Effector memory CD8-positive, alpha-beta T cell (primary cell): ENCODE data around the gene NAPB.

Experiments
- ATAC-seq: fragments of 150-1000 bp; cut with Tn5 transposase; replicated peaks from 2 replicates; pipeline ENCODE4 v1.10.0; 2021; ENCODE audit warnings: mild to moderate bottlenecking, moderate library complexity
- DNase-seq, 3 experiments: peaks; one replicate each; pipeline ENCODE4 v3.0.0; 2021
- H3K27ac Mint-ChIP-seq, 2 donors: one replicate each; pipeline ENCODE4 v1.8.0; 2022; ENCODE audit warnings: mild to moderate bottlenecking in 2 of 2, mixed read lengths in 2 of 2, moderate library complexity in 2 of 2
- H3K27me3 Mint-ChIP-seq, 2 donors: one replicate each; pipeline ENCODE4 v1.8.0; 2022; ENCODE audit warnings: mixed read lengths in 2 of 2
- H3K36me3 Mint-ChIP-seq: one replicate; pipeline ENCODE4 v1.8.0; 2022; ENCODE audit warnings: mild to moderate bottlenecking, moderate library complexity, mixed read lengths; ENCODE audit not compliant: insufficient read depth
- H3K4me1 Mint-ChIP-seq, 2 donors: one replicate each; pipeline ENCODE4 v1.8.0; 2022; ENCODE audit warnings: low read depth in 2 of 2, mixed read lengths in 2 of 2
- H3K4me3 Mint-ChIP-seq, 2 donors: one replicate each; pipeline ENCODE4 v1.8.0; 2022; ENCODE audit warnings: mild to moderate bottlenecking in 2 of 2, mixed read lengths in 2 of 2, moderate library complexity in 2 of 2
- H3K9me3 Mint-ChIP-seq, 2 donors: one replicate each; pipeline ENCODE4 v1.8.0; 2022; ENCODE audit warnings: mixed read lengths in 2 of 2

NAPB gene

GRCh38 chr20:23433628-23434027 is 12.3 kb upstream of the NAPB start:
- Mint-ChIP-seq H3K4me3 (no peak overlapping the region), H3K4me1 (no peaks in the 10 kb centered on the region), H3K9me3 (no peaks in the 10 kb centered on the region), H3K27me3 (no peaks in the 10 kb centered on the region), H3K36me3 (no peaks in the 10 kb centered on the region), H3K27ac (no peak overlapping the region)
- ATAC-seq (no peak), DNase-seq (no peak)

- DNase-seq, result no peak
- no peak overlapping the region for H3K27ac Mint-ChIP-seq
- ATAC-seq, result no peak
- H3K4me1 Mint-ChIP-seq, result peaks cover 7 to 8% of the 10 kb centered on the region in 2 donors
- no peaks in the 10 kb centered on the region for H3K9me3 Mint-ChIP-seq
- H3K27me3 Mint-ChIP-seq, result peaks cover 13 to 15% of the 10 kb centered on the region in 2 donors
- H3K36me3 Mint-ChIP-seq, result peaks cover 5% of the 10 kb centered on the region
- no peak overlapping the region for H3K4me3 Mint-ChIP-seq
These were observed 3.8 kb upstream of the NAPB start for GRCh38 chr20:23425129-23425528.

DNA sequence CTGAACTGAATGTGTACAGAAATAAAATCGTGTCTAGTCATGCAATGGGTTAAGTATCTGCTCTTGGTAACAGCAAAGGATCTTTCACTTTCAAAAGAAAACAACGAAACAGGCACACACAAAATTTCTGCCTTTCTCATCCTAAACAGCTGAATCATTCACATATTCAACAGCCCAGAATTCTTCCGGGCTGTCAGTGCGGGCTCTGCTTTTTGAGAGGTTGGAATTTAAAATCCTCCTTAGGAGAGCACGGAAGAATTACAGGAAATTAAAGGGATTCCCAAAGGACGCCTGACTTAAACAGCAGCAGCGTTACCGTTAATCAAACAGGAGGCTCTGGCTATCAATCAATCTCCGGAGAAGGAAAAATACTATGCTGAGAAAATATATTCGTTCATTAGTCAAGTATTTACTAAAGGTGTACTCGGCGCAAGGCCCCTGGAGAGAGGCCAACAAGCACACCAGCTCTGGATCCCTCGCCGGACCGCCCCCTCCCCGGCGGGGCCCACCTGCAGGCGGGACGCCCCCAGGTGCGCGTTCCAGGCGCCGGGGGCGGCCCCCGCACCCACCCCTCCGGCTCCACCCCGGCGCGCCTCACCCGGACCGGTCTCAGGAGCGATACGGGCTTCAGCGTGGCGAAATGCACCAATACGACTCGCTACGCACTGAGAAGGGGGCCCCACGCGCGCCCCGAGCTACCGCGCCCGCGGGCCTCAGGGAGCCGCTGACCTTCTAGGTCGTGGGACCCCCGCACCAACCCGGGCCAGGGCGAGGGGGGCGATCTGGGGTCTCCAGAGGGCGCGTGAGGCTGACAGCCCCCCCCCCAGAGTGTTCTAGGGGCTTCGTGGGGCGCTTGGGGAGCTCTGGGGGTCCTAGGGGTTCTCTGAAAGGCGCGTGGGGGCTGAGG is 1.0 kb downstream of the NAPB start:
- Mint-ChIP-seq H3K4me1 (peaks cover 29 to 39% of the 10 kb centered on the region in 2 donors), H3K27me3 (peaks cover 13 to 14% of the 10 kb centered on the region in 2 donors), H3K4me3 (peak overlapping the region; percentile 86 to 93), H3K27ac (peak overlapping the region; percentile 90 to 94), H3K9me3 (no peaks in the 10 kb centered on the region), H3K36me3 (peaks cover 11% of the 10 kb centered on the region)
- DNase-seq (peak in 1 of 3 experiments; percentile 20), ATAC-seq (peak; percentile 18)

DNA sequence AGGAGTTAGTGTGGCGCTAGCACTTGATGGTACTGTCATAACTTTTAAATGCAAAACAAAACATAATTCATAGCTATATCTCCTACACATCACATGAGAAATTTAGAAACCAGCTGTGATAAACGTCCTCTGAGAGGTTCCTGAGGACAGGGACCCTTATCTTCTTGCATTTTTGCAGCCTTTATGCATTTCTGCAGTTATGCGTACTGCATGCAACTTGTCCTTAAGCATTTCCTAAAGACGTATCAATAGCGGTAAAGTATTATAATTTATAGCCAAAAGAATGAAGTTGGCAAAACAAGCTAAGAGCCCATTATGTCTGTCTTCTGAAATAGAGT is 1.7 kb downstream of the NAPB start:
- Mint-ChIP-seq H3K27me3 (peaks cover 7 to 8% of the 10 kb centered on the region in 2 donors), H3K9me3 (no peaks in the 10 kb centered on the region), H3K36me3 (peaks cover 11% of the 10 kb centered on the region), H3K27ac (peak overlapping the region; percentile 90 to 94), H3K4me3 (peak overlapping the region; percentile 86 to 93), H3K4me1 (peaks cover 29 to 42% of the 10 kb centered on the region in 2 donors)
- DNase-seq (no peak), ATAC-seq (no peak)

DNA sequence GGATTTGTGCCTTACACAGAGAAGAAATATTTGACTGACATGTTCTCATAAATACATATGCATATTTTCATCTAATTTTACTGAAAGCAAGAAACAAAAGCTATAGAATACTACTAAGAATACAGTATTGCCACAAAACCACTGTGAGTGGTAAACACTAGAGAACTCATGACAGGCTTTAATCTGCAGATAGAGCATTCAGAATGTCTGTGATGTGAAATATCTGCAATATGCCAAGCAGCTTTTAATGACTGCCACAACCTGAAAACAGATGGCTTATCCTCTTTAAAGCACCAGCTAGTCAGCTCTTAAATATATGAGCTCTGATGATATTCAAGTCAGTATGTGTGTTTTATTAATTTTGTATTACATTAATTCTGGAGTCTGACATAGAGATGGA is 3.4 kb downstream of the NAPB start:
- Mint-ChIP-seq H3K4me3 (peak overlapping the region; percentile 33 to 57), H3K27ac (peak overlapping the region in 1 of 2 donors; percentile 75), H3K27me3 (no peaks in the 10 kb centered on the region), H3K4me1 (peaks cover 32 to 47% of the 10 kb centered on the region in 2 donors), H3K36me3 (peaks cover 11% of the 10 kb centered on the region), H3K9me3 (no peaks in the 10 kb centered on the region)
- no peak for DNase-seq
- ATAC-seq, result no peak

DNA sequence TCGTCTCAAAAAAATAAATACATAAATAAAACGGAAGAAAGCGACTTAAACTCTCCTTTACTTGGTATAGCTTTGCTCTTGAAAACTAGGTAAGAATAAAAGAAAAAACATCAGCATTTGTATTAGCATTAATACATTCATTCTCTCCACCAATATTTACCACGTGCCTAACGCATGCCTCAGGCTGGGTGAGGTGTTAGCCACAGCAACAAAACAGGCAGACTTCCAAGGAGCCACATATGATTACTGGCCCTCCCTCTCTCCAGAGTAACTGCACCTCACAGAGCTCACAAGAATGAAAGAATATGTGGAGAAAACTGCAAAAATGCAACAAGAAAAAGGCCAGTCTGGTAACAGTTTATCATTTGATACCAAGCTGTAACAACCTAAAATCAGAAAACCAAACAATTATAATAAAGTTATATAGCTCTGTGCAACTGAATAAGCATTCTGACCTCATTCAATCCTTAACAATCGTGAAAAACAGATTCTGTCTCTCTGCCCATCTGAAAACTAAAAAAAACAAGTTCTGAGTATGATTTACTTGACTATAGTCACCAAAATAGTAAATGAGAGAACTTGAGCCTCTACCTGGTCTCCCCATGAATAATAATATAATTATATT is 5.2 kb downstream of the NAPB start:
- Mint-ChIP-seq H3K4me3 (peak overlapping the region; percentile 68 to 77), H3K27me3 (no peaks in the 10 kb centered on the region), H3K9me3 (no peaks in the 10 kb centered on the region), H3K4me1 (peaks cover 28 to 56% of the 10 kb centered on the region in 2 donors), H3K27ac (peak overlapping the region; percentile 82 to 86), H3K36me3 (peaks cover 11% of the 10 kb centered on the region)
- DNase-seq (peak; percentile 30 to 45 (median 42)), ATAC-seq (peak; percentile 82)

DNA sequence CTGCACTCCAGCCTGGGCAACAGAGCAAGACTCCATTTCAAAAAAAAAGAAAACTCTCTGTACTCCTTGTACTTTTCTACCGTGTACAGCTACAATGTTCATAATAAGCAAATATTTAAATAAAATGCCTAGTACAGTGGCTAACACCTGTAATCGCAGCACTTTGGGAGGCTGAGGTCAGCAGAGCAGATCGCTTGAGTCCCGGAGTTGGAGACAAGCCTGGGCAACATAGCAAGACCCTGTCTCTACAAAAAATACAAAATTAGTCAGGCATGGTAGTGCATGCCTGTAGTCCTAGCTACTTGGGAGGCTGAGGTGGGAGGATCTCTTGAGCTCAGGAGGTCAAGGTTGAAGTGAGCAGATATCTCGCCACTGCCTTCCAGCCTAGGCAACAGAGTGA is 5.7 kb downstream of the NAPB start:
- DNase-seq (no peak), ATAC-seq (peak; percentile 11)
- H3K9me3 Mint-ChIP-seq, result no peaks in the 10 kb centered on the region
- H3K27me3 Mint-ChIP-seq, result no peaks in the 10 kb centered on the region
- H3K4me3 Mint-ChIP-seq, result peak overlapping the region; percentile 68 to 77
- peaks cover 32 to 61% of the 10 kb centered on the region in 2 donors for H3K4me1 Mint-ChIP-seq
- peak overlapping the region; percentile 82 to 86 for H3K27ac Mint-ChIP-seq
- peaks cover 8% of the 10 kb centered on the region for H3K36me3 Mint-ChIP-seq

DNA sequence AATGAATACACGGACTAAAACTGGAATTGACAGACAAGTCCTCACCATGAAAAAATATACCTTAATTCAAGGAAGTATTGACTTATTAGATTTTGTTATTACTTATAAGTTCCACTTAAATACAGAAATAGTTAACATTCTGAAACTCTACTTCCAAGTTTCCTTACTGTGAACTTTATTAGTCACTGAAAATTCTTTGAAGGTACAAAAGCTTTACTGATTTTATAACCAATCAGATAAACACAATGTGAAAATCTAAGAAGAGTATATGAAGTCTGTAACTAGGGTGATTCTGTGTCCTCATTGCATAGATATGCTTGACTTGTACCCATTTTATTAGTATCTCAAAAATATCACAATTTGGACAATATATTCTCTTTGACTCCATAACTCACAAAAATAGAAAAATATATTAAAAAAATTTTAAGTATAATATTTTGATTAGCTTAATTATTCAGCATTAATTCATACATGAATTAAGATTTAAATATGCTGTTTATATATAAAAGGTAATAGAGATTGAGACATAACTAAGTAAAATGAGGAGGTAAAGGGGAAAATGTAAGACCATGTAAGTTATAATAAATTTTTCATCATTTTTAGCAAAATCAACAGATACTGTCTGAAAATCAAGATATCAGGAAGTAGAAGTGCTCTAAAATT is 6.6 kb downstream of the NAPB start:
- H3K9me3 Mint-ChIP-seq, result no peaks in the 10 kb centered on the region
- no peaks in the 10 kb centered on the region for H3K27me3 Mint-ChIP-seq
- peak overlapping the region in 1 of 2 donors; percentile 86 for H3K27ac Mint-ChIP-seq
- H3K4me1 Mint-ChIP-seq, result peaks cover 36 to 62% of the 10 kb centered on the region in 2 donors
- no peak for ATAC-seq
- H3K36me3 Mint-ChIP-seq, result peaks cover 6% of the 10 kb centered on the region
- H3K4me3 Mint-ChIP-seq, result peak overlapping the region in 1 of 2 donors; percentile 77
- DNase-seq, result no peak

DNA sequence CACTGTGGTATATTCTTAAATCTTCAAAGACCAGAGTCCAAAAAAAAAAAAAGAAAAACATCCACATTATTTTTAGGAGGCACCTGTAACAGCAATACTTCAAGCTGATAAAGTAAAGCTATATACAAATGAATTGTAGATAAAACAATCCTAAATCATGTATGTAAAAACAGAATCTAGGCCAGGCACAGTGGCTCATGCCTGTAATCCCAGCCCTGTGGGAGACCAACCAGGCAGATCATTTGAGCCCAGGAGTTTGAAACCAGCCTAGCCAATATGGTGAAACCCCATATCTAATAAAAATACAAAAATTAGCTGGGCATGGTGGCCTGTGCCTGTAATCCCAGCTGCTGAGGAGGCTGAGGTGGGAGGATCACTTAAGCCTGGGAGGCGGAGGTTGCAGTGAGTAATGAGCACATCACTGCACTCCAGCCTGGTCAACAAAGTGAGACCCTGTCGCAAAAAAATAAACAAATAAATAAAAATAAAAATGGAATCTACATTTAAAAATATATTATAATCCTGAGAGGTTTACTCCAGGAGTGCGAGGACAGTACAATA is 7.3 kb downstream of the NAPB start:
- Mint-ChIP-seq H3K4me1 (peaks cover 32 to 63% of the 10 kb centered on the region in 2 donors), H3K4me3 (no peak overlapping the region), H3K36me3 (peaks cover 5% of the 10 kb centered on the region), H3K27me3 (no peaks in the 10 kb centered on the region), H3K27ac (peak overlapping the region in 1 of 2 donors; percentile 29), H3K9me3 (no peaks in the 10 kb centered on the region)
- ATAC-seq (no peak), DNase-seq (no peak)

DNA sequence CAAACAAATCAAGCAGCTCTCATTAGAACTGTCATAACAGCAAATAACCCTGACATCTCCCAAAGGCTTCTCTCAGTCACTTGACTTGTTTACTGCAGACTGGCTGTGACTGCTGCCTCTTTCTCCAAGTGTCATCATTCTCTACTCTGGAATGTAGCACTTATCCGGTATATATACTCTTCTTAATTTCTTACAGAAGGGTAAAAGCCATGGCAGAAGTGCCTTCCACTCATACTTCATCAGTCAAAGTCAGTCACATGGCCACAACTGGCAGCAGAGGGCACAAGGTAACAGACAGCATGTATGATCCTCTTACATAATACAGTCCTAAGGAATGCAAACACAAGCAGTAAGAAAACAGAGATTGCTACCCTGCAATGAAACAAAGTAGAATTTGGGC is 9.3 kb downstream of the NAPB start:
- Mint-ChIP-seq H3K4me1 (peaks cover 38 to 64% of the 10 kb centered on the region in 2 donors), H3K27me3 (no peaks in the 10 kb centered on the region), H3K9me3 (no peaks in the 10 kb centered on the region), H3K27ac (peak overlapping the region in 1 of 2 donors; percentile 6), H3K36me3 (no peaks in the 10 kb centered on the region), H3K4me3 (no peak overlapping the region)
- ATAC-seq, result no peak
- no peak for DNase-seq

DNA sequence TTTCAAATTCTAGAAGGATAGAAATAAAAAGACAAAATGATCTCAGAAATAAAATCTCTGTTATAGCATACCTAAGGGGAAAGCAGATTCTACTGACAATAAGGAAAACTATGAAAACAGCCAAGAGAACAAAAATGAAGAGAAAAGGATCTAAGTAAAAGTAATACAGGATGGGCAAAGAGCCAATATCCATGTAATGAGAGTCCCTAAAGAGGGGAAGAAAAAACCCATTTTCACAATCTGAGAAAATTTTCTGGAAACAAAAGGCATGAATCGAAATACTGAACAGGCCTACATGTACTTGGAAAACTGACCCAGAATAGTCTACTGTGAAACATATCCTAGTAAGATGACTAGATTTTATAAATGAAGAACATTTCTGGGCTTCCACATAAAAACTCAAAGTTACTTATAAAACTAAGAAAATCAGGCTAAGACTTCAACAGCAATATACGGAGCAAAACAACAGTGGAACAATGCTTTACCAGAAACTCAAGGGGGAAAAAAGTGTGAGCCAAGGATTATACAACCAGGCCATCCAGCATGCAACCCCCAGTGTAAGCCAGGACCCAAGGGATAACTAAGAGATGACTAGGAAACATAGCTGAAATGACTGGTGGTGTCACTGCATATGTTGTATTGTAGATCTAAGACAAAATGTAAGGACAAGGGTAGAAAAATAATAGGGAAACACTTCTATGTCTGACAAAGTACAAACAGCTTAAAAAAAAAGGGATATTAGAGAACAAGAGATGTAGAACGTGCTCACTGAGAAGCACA is 10.2 kb downstream of the NAPB start:
- Mint-ChIP-seq H3K27me3 (no peaks in the 10 kb centered on the region), H3K4me1 (peaks cover 36 to 58% of the 10 kb centered on the region in 2 donors), H3K27ac (peak overlapping the region in 1 of 2 donors; percentile 6), H3K4me3 (no peak overlapping the region), H3K9me3 (no peaks in the 10 kb centered on the region), H3K36me3 (no peaks in the 10 kb centered on the region)
- ATAC-seq, result no peak
- DNase-seq, result no peak

- Mint-ChIP-seq H3K36me3 (no peaks in the 10 kb centered on the region), H3K27ac (no peak overlapping the region), H3K4me1 (peaks cover 33 to 56% of the 10 kb centered on the region in 2 donors), H3K27me3 (no peaks in the 10 kb centered on the region), H3K4me3 (no peak overlapping the region), H3K9me3 (no peaks in the 10 kb centered on the region)
- DNase-seq (no peak), ATAC-seq (no peak)
These were observed 11.5 kb downstream of the NAPB start for GRCh38 chr20:23409800-23410199.

DNA sequence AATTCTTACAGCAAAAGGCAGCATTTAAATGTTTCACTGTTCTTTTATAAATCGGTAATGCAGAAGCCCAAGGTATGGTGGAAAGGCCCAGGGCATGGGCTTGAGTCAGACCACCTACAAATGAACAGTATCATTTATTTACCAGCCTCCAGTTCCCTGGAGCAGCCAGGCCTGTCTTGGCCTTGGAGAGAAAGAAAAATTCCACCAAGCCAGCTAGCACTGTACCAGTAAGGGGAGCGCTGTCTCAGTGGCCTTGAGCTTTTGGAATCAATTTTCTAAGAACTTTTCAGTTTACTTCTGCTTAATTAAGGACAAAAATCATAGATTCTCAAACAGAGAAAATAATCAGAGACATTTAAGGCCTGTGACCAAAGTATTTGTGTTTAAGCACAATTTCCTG is 12.3 kb downstream of the NAPB start:
- peaks cover 33 to 60% of the 10 kb centered on the region in 2 donors for H3K4me1 Mint-ChIP-seq
- no peak for ATAC-seq
- H3K4me3 Mint-ChIP-seq, result no peak overlapping the region
- no peaks in the 10 kb centered on the region for H3K36me3 Mint-ChIP-seq
- H3K27ac Mint-ChIP-seq, result peak overlapping the region in 1 of 2 donors; percentile 89
- DNase-seq, result no peak
- no peaks in the 10 kb centered on the region for H3K9me3 Mint-ChIP-seq
- H3K27me3 Mint-ChIP-seq, result no peaks in the 10 kb centered on the region
